Endothelial cell of umbilical vein (primary cell): ENCODE measurements around the gene DNAJC18. TPM values are rescaled to one million over a fixed set of nuclear protein-coding genes. Genes with fewer than 3 reads are reported as not detected.

Source experiments
- BruUV-seq: library from RNA; stranded (reverse); fragments of 400-500 nt; replicated peaks from 2 replicates; lab custom pipeline; 2021; lab: Mats Ljungman, UMichigan
- CTCF ChIA-PET: fragments of 300-600, 350-600 bp; sonication (Branson Sonifier 250); formaldehyde crosslinking; loops from one replicate; lab custom pipeline; 2021; ENCODE audit warnings: antibody characterized with exemption, inconsistent platforms; lab: Charles Lee
- POLR2A ChIA-PET: fragments of 300-600, 350-600 bp; sonication (Branson Sonifier 250); formaldehyde crosslinking; loops from one replicate; lab custom pipeline; 2021; ENCODE audit warnings: antibody characterized with exemption, inconsistent platforms; lab: Charles Lee
- DNase-seq: peaks from one replicate; pipeline ENCODE4 v3.0.0-alpha.2; 2011; ENCODE audit warnings: low read depth, low spot score
- FAIRE-seq: peaks from 2 replicates; lab custom pipeline; 2011; peaks lifted over from hg19 to GRCh38; lab: Jason Lieb, UNC
- H2AFZ ChIP-seq: 2 replicates; pipeline ENCODE4 v1.6.0; 2012; ENCODE audit warnings: low read depth, low read length, control low read depth, inconsistent platforms
- H3K27ac ChIP-seq: 2 replicates; pipeline ENCODE4 v1.5.1; 2011; ENCODE audit warnings: low read depth, mild to moderate bottlenecking, control low read depth, low read length, moderate library complexity; ENCODE audit not compliant: insufficient read depth
- H3K27me3 ChIP-seq, 2 experiments: 2 replicates each; pipeline versions ENCODE4 v1.6.0 to v1.6.1; 2011; ENCODE audit warnings: low read length in 2 of 2, mixed read lengths in 1 of 2; ENCODE audit not compliant: control insufficient read depth in 2 of 2, insufficient read depth in 2 of 2
- H3K36me3 ChIP-seq, 2 experiments: 2 replicates in 1 of 2; 3 replicates in 1 of 2; pipeline ENCODE4 v1.5.1; 2011; ENCODE audit warnings: low read length in 2 of 2, mild to moderate bottlenecking in 1 of 2, moderate library complexity in 1 of 2; ENCODE audit not compliant: control insufficient read depth in 2 of 2, insufficient read depth in 2 of 2; ENCODE audit errors: extremely low read depth in 1 of 2
- H3K4me1 ChIP-seq: 3 replicates; pipeline ENCODE4 v1.5.1; 2011; ENCODE audit warnings: mild to moderate bottlenecking, low read length; ENCODE audit not compliant: control insufficient read depth, insufficient read depth; ENCODE audit errors: extremely low read depth
- H3K4me2 ChIP-seq: 2 replicates; pipeline ENCODE4 v1.6.1; 2011; ENCODE audit warnings: low read length, control low read depth, mixed read lengths; ENCODE audit not compliant: insufficient read depth
- H3K4me3 ChIP-seq, 3 experiments: fragments of 200-600 bp in 1 of 3; sonication (generic), shearing (Covaris generic) in 1 of 3; replicated peaks in 1 of 3; 2 replicates each; pipeline ENCODE4 v1.5.1; 2011 to 2016; ENCODE audit warnings: control low read depth in 3 of 3, low read length in 3 of 3, mild to moderate bottlenecking in 2 of 3, inconsistent platforms in 1 of 3, low read depth in 1 of 3, moderate library complexity in 1 of 3; ENCODE audit not compliant: insufficient read depth in 1 of 3
- H3K79me2 ChIP-seq: 2 replicates; pipeline ENCODE4 v1.6.0; 2012; ENCODE audit warnings: low read length, inconsistent platforms; ENCODE audit not compliant: control insufficient read depth, insufficient read depth
- H3K9ac ChIP-seq: replicated peaks from 2 replicates; pipeline ENCODE3; 2011; ENCODE audit warnings: low read length, control low read depth; ENCODE audit not compliant: insufficient read depth; ENCODE audit errors: extremely low read depth
- H3K9me1 ChIP-seq: replicated peaks from 3 replicates; pipeline ENCODE4 v1.6.0; 2011; ENCODE audit warnings: mild to moderate bottlenecking, low read length; ENCODE audit not compliant: control insufficient read depth, insufficient read depth; ENCODE audit errors: extremely low read depth
- H3K9me3 ChIP-seq: replicated peaks from 2 replicates; pipeline ENCODE4 v1.5.1; 2012; ENCODE audit warnings: low read length, inconsistent platforms; ENCODE audit not compliant: control insufficient read depth, insufficient read depth
- H4K20me1 ChIP-seq: replicated peaks from 2 replicates; pipeline ENCODE3; 2011; ENCODE audit warnings: mild to moderate bottlenecking, low read length; ENCODE audit not compliant: control insufficient read depth, insufficient read depth; ENCODE audit errors: extremely low read depth
- EZH2 ChIP-seq: IDR thresholded peaks from 2 replicates; pipeline ENCODE4 v1.6.1; 2012; ENCODE audit warnings: borderline replicate concordance, low read depth, mild to moderate bottlenecking, moderate library complexity, low read length, inconsistent platforms; ENCODE audit not compliant: severe bottlenecking
- FOS ChIP-seq: IDR thresholded peaks from 2 replicates; pipeline ENCODE4 v1.6.1; 2011; ENCODE audit warnings: mild to moderate bottlenecking, low read length, moderate library complexity, borderline replicate concordance; ENCODE audit not compliant: insufficient read depth
- GATA2 ChIP-seq: IDR thresholded peaks from 2 replicates; pipeline ENCODE4 v1.7.0; 2011; ENCODE audit warnings: low read depth, mild to moderate bottlenecking, moderate library complexity, mixed read lengths, low read length; ENCODE audit not compliant: insufficient read length, insufficient read depth
- JUN ChIP-seq: IDR thresholded peaks from 2 replicates; pipeline ENCODE4 v1.6.1; 2011; ENCODE audit warnings: borderline replicate concordance, low read depth; ENCODE audit not compliant: insufficient read length, insufficient read depth
- MYC ChIP-seq: IDR thresholded peaks from one replicate; pipeline ENCODE4 v1.6.1; 2011; ENCODE audit warnings: mild to moderate bottlenecking, low read depth, low read length
- POLR2A ChIP-seq: IDR thresholded peaks from 2 replicates; pipeline ENCODE4 v1.6.1; 2012; ENCODE audit warnings: low read depth, mild to moderate bottlenecking, control low read depth, low read length
- POLR2AphosphoS5 ChIP-seq: IDR thresholded peaks from 2 replicates; pipeline ENCODE4 v1.6.1; 2012; ENCODE audit warnings: low read depth, mild to moderate bottlenecking, control low read depth, low read length, moderate library complexity; ENCODE audit not compliant: insufficient read depth
- dilution Hi-C: fragments of 300-500 bp; cut with MboI; formaldehyde crosslinking; loops from one replicate; pipeline ENCODE4 v1.15.0; 2019; ENCODE audit warnings: low sequenced_read_pairs; ENCODE audit not compliant: extremely low pct_ligation_motif_present
- intact Hi-C: fragments of 100-400 bp; cut with micrococcal nuclease; formaldehyde crosslinking; loops from one replicate; pipeline ENCODE4 v1.10.0; 2022
- polyA plus RNA-seq, 4 experiments: library from polyadenylated mRNA; depleted of rRNA in 3 of 4; stranded (reverse) in 3 of 4; unstranded in 1 of 4; fragments of >200 nt; gene quantifications; 2 replicates each; pipeline versions ENCODE4 v1.2.1 to v1.2.3, GENCODE V29; 2011 to 2012; ENCODE audit warnings: missing spikeins in 1 of 4
- total RNA-seq: library from RNA; stranded (reverse); gene quantifications from 2 replicates; pipeline ENCODE4 v1.2.3, GENCODE V29; 2021
- TF ChIP-seq, protein P1 (sequence below), 2 donors: IDR thresholded peaks; 1 replicate in 1 of 2; 2 replicates in 1 of 2; pipeline ENCODE4 v1.5.1; 2011; ENCODE audit warnings: low read length in 2 of 2, mild to moderate bottlenecking in 2 of 2, moderate library complexity in 2 of 2, control low read depth in 1 of 2, inconsistent platforms in 1 of 2, low read depth in 1 of 2; ENCODE audit not compliant: insufficient read depth in 1 of 2; ENCODE audit errors: extremely low read depth in 1 of 2
- TF ChIP-seq, protein P2 (sequence below): IDR thresholded peaks from 2 replicates; pipeline ENCODE4 v1.6.1; 2011; ENCODE audit not compliant: insufficient read depth, insufficient read length

DNAJC18 gene
- total and polyA plus RNA-seq, 2 donors (not counting 3 experiments of a cell fraction or from before 2014, with no cell fraction given) = 23.2 to 52.6 TPM

DNA sequence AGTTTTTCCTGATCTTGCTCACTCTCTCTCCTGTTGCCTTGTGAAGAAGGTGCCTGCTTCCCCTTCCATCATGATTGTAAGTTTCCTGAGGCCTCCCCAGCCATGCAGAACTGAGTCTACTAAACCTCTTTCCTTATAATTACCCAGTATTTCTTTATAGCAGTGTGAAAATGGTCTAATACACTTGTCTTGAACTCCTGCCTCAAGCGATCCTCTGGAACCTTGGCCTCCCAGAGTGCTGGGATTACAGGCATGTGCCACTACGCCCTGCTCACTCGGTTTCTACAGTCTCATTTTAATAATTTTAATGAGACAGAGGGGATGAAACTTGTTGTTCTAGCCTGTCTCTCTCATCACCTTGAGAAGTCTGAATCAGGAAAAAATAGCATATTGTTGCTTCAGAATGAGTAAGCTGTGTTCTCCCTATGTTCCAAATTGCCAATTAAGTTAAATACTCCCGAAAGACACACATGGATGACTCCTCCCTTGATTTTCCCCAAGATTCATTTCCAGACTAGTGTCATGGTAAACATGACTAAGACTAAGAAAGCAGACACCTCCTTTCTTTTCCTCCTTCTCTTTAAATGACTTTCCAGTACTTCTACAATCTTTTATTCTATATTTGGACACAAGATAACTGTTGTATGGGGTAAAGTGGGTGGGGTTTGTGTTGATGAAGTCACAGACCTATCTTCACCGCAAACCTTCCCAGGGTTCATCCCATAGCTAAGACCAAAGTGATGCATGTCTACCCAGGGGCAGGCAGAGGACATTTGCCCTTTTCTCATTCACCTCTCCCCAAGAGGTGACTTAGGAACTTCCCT, 7.8 kb upstream of the DNAJC18 start:
- BruUV-seq = no TSS peak
- no peak overlapping the region for H3K4me2 ChIP-seq
- no peaks in the 10 kb centered on the region for H3K27me3 ChIP-seq
- POLR2A ChIA-PET = interaction anchor here (0.7 kb wide), 1 partner anchor 14 kb away, joined by 5 read pairs; no protein-coding TSS in a partner anchor
- peak; percentile 15 for DNase-seq
- no peaks in the 10 kb centered on the region for H4K20me1 ChIP-seq
- no peaks in the 10 kb centered on the region for H3K9me3 ChIP-seq
- H3K4me3 ChIP-seq = no peak overlapping the region
- no peaks in the 10 kb centered on the region for H3K9me1 ChIP-seq
- intact Hi-C loops (no loop called here), dilution Hi-C loops (no loop called here)
- H3K36me3 ChIP-seq = peaks cover 33 to 38% of the 10 kb centered on the region in 2 experiments
- no peak for FAIRE-seq
- H3K27ac ChIP-seq = peak overlapping the region; percentile 32
- peaks cover 8% of the 10 kb centered on the region for H3K79me2 ChIP-seq
- peaks cover 58% of the 10 kb centered on the region for H3K4me1 ChIP-seq
- CTCF ChIA-PET = interaction anchor here (0.8 to 3.6 kb wide), 4 partner anchors 25 to 66 kb away, joined by 3 to 44 read pairs (median 8); no protein-coding TSS in a partner anchor
- no peak for TF ChIP-seq FOS
- TF ChIP-seq GATA2 = no peak
- no peak for TF ChIP-seq JUN
- TF ChIP-seq, protein P1, sequence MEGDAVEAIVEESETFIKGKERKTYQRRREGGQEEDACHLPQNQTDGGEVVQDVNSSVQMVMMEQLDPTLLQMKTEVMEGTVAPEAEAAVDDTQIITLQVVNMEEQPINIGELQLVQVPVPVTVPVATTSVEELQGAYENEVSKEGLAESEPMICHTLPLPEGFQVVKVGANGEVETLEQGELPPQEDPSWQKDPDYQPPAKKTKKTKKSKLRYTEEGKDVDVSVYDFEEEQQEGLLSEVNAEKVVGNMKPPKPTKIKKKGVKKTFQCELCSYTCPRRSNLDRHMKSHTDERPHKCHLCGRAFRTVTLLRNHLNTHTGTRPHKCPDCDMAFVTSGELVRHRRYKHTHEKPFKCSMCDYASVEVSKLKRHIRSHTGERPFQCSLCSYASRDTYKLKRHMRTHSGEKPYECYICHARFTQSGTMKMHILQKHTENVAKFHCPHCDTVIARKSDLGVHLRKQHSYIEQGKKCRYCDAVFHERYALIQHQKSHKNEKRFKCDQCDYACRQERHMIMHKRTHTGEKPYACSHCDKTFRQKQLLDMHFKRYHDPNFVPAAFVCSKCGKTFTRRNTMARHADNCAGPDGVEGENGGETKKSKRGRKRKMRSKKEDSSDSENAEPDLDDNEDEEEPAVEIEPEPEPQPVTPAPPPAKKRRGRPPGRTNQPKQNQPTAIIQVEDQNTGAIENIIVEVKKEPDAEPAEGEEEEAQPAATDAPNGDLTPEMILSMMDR (IDR thresholded peaks at IDR 0.05; ENCODE audit: extremely low read depth in 1 of 2, insufficient read depth in 1 of 2, low read depth in 1 of 2, low read length in 2 of 2) = no peak
- no peak for TF ChIP-seq POLR2AphosphoS5
- no peak for TF ChIP-seq MYC
- no peak for TF ChIP-seq EZH2
- TF ChIP-seq, protein P2, sequence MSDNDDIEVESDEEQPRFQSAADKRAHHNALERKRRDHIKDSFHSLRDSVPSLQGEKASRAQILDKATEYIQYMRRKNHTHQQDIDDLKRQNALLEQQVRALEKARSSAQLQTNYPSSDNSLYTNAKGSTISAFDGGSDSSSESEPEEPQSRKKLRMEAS = no peak
- no peak for TF ChIP-seq POLR2A
- no peak overlapping the region for H3K9ac ChIP-seq
- no peak overlapping the region for H2AFZ ChIP-seq
